Measurements from ENCODE around the gene CPD. TPM values are rescaled to one million over a fixed set of nuclear protein-coding genes. Genes with fewer than 3 reads are reported as not detected.

The CPD gene
- total RNA-seq, 4 donors from 2014 or later, result 70.9 to 143 (median 77.5) TPM

DNA sequence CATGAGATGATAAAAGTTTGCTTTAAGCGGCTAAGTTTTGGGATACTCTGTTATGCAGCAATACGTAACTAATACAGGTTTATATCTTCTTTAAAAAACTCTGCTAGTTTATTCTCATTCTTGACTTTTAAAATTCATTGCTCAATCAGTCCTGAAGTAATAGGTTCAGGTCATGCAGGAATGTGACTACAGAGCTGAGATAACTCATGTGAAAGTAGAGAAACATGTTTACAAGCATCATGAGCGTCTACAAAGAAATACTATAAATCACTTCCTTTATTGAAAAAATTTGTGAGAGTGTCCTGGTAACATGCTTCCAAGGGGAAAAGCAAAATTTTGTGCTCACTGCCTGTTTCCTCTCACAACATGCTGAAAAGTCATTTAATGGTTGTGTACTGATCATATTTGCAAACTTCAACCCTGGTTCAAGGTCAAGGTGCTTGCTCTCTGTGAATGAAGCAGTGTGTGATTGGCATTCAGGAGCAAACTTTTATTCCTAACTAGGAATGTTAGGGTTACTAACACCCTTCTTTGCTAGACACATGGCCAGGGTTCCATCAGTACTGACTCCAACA lies 32.4 kb upstream of the CPD start:
- TF ChIP-seq, protein P1, sequence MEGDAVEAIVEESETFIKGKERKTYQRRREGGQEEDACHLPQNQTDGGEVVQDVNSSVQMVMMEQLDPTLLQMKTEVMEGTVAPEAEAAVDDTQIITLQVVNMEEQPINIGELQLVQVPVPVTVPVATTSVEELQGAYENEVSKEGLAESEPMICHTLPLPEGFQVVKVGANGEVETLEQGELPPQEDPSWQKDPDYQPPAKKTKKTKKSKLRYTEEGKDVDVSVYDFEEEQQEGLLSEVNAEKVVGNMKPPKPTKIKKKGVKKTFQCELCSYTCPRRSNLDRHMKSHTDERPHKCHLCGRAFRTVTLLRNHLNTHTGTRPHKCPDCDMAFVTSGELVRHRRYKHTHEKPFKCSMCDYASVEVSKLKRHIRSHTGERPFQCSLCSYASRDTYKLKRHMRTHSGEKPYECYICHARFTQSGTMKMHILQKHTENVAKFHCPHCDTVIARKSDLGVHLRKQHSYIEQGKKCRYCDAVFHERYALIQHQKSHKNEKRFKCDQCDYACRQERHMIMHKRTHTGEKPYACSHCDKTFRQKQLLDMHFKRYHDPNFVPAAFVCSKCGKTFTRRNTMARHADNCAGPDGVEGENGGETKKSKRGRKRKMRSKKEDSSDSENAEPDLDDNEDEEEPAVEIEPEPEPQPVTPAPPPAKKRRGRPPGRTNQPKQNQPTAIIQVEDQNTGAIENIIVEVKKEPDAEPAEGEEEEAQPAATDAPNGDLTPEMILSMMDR (IDR thresholded peaks at IDR 0.05; ENCODE audit: low read depth), result no peak

GRCh38 chr17:30347488-30347887 lies 31.2 kb upstream of the CPD start:
- TF ChIP-seq, protein P1 (IDR thresholded peaks at IDR 0.05; ENCODE audit: low read depth), result no peak

- TF ChIP-seq, protein P1 (IDR thresholded peaks at IDR 0.05; ENCODE audit: low read depth), result no peak
Observed at GRCh38 chr17:30349252-30349651, 29.5 kb upstream of the CPD start.

GRCh38 chr17:30351735-30352134 lies 27.0 kb upstream of the CPD start:
- TF ChIP-seq, protein P1 (IDR thresholded peaks at IDR 0.05; ENCODE audit: low read depth), result no peak

DNA sequence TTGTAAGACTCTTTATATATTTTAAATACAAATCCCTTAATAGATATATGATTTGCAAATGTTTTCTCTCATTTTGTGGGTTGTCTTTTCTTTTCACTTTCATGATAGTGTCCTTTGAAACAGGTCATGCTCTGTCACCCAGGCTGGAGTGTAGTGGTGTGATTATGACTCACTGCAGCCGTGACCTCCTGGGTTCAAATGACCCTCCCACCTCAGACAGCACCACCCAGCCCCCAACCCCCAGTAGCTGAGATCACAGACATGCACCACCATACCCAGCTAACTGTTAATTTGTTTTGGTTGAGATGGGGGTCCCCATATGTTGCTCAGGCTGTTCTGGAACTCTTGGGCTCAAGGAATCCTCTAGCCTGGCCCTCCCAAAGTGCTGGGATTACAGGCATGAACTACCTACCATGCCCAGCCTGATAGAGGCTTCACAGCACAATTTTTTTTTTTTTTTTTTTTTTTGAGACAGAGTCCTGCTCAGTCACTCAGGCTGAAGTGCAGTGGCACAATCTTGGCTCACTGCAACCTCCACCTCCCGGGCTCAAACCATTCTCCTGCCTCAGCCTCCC lies 26.4 kb upstream of the CPD start:
- TF ChIP-seq, protein P1 (IDR thresholded peaks at IDR 0.05; ENCODE audit: low read depth), result no peak

- TF ChIP-seq, protein P1 (IDR thresholded peaks at IDR 0.05; ENCODE audit: low read depth), result no peak
Observed at GRCh38 chr17:30354701-30355100, 24.0 kb upstream of the CPD start.

DNA sequence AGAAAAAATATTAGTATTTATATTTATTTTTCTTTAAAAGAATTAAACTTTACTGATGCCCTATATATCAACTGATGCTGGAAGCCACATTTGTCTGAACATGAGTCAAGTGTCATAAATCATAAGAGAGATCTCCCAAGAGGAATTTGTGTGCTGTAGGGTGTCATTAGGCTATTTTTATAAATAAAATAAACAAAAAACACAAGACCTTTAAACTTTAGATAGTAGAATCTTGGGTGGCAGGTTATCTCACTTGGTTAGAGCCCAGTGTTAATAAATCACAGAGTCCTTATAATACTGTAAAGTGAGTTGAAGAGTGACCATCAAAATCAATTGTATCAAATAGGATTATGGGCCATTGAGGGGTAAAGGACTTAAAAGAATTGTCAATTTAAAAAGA lies 21.3 kb upstream of the CPD start:
- TF ChIP-seq, protein P1 (IDR thresholded peaks at IDR 0.05; ENCODE audit: low read depth), result no peak
